Retina (tissue), 1 donor: ENCODE results near the gene SHKBP1.
"Not testable (repeated sequence)": the region's sequence is repeated elsewhere in the genome, so short reads cannot be mapped to it uniquely, and the experiment has no call there.

ENCODE experiments used
- DNase-seq: peaks from one replicate; pipeline ENCODE4 v3.0.0-alpha.2; 2016

The SHKBP1 gene

DNA sequence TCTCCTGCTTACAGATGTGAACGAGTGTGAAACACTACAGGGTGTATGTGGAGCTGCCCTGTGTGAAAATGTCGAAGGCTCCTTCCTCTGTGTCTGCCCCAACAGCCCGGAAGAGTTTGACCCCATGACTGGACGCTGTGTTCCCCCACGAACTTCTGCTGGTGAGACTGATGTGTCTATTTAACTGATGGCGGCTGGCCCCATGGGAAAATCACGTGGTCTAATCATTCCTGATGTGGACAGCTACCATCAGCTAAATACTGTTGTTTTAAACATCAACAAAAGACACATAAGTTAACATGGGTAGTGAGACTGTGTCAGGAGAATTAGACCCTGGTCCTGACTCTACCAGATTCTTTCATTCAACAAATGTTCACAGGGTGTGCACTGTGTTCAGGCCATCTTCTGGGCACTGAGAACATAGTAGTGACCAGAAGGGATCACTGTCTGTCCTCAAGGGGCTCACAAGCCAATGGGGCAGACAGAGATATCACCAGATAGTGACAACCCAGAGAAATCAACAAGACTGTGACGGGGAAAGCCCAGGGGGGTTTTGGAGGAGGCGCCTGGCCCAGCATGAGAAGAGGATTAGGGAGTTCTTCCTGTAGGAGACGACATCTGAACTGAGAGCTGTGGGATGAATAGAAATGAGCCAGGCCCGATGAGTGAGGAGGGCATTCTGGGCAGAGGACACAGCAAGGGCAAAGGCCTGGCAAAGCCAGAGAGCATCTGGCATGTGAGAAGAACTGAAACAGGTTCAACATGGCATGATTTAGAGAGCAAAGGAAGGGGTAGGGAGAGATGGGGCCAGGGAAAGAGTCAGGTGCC is 42.9 kb downstream of the SHKBP1 start:
- no peak for DNase-seq

DNA sequence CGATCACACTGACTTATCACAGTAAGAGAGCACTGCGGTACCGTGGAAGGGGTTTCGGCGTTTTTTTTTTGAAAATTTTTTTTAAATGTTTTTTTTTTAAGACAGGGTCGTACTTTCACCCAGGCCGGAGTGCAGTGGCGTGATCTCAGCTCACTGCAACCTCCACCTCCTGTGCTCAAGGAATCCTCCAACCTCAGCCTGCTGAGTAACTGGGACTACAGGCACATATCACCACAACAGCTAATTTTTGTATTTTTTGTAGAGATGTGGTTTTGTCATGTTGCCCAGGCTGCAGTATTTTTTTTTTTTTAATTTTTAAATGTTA is 43.5 kb downstream of the SHKBP1 start:
- DNase-seq, result no peak

DNA sequence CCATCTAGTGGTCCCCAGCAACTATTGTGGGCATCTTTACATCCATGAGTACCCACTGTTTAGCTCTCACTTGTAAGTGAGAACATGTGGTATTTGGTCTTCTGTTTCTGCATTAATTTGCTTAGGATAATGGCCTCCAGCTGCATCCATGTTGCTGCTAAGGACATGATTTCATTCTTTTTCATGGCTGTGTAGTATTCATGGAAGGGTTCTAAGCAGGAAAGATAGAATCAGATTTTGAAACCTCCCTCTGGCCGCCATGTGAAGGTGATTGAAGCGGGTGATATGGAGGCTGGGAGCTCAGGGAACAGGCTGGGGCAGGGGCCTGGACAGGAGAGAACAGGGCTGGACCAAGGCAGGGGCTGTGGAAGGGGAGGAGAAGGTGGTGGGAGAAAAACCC is 44.6 kb downstream of the SHKBP1 start:
- no peak for DNase-seq

DNA sequence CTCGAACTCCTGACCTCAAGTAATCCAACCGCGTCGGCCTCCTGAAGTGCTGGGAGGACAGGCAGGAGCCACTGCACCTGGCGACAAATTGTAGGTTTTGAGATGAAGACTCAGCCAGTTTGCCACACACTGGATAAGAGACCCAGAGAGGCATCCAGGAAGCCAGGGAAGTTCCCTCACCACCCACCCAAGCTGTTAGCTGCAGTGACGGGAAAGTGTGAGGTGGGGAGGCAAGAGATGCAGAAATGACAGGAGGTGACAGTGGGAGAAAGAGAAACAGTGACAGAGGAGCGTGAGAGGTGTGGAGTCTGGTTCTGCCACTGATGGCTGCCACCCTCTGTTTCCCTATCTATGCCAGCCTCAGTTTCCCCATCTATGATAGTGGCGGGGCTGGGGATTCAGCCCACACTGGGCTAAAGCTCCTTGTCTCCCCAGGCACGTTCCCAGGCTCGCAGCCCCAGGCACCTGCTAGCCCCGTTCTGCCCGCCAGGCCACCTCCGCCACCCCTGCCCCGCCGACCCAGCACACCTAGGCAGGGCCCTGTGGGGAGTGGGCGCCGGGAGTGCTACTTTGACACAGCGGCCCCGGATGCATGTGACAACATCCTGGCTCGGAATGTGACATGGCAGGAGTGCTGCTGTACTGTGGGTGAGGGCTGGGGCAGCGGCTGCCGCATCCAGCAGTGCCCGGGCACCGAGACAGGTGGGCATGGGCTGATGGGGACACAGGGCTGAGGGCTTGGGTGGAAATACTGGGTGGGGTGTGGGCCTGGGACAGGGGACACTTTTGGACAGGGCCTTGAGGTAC is 45.5 kb downstream of the SHKBP1 start:
- no peak for DNase-seq

DNA sequence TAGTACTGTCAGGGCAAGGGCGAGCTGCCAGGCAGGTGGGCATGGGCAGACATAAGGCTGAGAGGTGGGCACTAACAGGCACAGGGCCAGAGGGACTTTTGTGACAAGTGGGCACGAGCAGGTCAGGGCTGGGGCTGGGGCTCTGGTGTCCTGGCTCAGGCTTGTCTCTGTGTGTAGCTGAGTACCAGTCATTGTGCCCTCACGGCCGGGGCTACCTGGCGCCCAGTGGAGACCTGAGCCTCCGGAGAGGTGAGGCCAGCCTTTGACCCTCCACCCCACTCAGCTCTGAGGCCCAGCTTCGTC is 46.1 kb downstream of the SHKBP1 start:
- DNase-seq, result no peak

DNA sequence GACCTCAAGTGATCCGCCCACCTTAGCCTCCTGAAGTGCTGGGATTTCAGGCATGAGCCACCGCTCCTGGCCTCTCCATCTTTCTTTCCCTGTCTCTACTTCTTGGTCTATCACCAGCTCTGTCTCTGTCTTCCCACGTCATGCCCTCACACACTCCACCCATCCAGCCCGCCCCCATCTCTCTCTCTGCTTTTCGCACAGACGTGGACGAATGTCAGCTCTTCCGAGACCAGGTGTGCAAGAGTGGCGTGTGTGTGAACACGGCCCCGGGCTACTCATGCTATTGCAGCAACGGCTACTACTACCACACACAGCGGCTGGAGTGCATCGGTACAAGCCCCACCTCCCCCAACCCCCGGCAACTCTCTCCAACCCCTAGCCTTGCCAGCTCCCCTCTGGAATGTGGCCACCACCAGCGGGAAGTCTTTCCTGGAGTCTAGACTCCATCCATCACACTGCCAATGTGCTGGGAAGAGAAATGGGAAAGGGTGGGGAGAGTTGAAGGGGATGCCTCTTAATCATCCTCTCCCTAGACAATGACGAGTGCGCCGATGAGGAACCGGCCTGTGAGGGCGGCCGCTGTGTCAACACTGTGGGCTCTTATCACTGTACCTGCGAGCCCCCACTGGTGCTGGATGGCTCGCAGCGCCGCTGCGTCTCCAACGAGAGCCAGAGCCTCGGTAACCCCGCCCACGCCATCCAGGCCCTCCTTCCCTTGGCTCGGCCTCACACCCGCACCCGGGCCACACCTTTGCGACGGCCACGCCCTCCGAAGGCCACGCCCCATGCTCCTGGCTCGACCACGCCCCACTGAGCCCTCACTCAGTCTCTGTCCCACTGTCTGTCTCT is 47.0 kb downstream of the SHKBP1 start:
- DNase-seq, result no peak

DNA sequence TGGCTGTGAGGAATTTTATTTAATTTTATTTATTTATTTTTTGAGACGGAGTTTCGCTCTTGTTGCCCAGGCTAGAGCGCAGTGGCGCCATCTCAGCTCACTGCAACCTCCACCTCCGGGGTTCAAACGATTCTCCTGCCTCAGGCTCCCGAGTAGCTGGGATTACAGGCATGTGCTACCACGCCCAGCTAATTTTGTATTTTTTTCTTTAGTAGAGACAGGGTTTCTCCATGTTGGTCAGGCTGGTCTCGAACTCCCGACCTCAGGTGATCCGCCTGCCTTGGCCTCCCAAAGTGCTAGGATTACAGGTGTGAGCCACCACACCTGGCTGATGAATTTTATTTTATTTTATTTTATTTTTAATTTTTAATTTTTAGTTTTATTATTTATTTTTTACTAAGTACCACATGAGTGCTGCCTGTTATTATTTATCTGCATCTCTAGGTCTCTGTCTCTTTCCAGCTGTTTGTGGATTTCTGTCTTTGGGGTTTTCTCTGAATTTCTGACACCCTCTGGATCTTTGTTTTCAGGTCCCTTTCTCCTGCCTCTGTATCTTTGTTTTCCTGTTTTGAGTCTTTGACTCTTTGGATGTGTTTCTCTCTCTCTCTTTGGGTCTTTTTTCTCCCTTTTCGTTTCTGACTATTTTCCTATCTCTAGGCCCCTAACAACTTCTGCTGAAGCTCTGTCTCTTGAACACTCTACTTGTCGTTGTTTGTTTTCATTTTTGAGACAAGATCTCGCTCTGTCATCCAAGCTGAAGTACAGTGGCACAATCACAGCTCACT is 47.9 kb downstream of the SHKBP1 start:
- DNase-seq, result not testable (repeated sequence)

DNA sequence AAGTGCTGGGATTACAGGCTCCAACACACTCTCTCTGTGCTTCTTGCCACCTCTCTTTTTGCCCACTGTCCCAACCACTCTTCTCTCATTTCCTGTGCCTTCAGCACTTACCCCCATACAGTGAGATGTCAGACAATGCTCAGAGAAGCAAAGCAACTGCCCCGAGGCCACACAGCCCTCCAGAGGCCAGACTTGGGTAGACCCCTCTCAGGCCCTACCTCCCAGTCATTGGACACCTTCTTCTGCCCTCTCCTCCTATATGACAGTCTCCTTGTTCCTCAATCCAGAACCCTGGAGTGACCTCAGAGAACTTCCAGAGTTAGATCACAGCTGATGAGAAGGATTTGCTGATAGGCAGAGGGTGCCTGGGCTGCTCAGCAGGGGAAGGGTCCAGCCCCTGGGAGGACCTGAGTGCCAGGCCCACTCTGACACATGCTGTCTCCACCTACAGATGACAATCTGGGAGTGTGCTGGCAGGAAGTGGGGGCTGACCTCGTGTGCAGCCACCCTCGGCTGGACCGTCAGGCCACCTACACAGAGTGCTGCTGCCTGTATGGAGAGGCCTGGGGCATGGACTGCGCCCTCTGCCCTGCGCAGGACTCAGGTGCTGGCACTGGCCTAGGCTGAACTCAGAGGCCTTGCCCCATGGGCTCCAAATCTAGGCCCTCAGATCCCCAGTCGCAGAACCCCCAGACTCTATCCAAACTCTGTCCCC is 48.9 kb downstream of the SHKBP1 start:
- DNase-seq, result no peak

DNA sequence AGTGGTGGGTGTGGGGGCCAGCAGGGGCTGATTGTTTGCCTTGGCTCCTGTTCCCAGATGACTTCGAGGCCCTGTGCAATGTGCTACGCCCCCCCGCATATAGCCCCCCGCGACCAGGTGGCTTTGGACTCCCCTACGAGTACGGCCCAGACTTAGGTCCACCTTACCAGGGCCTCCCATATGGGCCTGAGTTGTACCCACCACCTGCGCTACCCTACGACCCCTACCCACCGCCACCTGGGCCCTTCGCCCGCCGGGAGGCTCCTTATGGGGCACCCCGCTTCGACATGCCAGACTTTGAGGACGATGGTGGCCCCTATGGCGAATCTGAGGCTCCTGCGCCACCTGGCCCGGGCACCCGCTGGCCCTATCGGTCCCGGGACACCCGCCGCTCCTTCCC is 50.2 kb downstream of the SHKBP1 start:
- DNase-seq, result no peak

DNA sequence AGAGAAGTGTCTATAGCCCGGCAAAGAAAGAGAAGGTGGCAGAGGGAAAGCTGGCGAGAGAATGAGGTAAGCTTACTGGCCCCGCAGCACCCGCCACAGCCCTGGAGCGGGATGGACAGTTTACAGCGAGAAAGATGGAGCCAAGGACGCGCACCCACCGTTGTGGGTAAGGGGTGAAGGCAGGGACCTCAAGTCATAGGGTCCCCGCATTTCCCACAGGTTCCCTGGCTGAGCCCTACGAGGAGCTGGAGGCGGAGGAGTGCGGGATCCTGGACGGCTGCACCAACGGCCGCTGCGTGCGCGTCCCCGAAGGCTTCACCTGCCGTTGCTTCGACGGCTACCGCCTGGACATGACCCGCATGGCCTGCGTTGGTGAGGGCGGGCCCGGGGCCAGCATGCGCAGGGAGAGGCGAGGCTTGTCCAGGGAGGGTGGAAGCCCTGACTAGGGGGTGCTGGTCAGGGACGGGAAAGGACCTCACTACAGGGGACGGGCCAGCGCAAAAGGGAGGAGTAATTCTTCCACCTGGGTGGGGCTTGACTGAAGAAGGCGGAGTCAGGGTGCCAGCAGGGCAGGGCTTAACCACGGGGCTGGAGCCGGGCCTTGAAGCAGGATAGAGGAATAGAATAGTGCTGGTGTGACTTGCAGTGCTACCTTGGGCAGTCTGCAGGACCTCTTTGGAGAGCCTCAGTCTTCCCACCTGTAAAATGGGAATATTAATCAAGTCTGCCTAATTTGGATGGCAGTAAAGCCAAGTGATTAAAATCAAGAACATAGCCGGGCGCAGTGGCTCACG is 51.0 kb downstream of the SHKBP1 start:
- DNase-seq, result no peak

DNA sequence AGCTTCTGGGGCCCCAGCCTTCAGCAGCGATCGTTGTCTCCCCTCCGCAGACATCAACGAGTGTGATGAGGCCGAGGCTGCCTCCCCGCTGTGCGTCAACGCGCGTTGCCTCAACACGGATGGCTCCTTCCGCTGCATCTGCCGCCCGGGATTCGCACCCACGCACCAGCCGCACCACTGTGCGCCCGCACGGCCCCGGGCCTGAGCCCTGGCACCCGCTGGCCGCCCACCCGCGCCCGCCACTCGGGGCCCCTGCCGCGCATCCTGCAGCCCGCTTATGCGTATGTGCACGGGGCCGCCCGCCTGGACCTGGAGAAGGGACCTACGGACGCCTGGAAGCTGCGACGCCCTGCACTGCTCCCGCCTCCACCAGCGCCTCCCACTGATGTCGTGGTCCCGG is 52.7 kb downstream of the SHKBP1 start:
- no peak for DNase-seq

DNA sequence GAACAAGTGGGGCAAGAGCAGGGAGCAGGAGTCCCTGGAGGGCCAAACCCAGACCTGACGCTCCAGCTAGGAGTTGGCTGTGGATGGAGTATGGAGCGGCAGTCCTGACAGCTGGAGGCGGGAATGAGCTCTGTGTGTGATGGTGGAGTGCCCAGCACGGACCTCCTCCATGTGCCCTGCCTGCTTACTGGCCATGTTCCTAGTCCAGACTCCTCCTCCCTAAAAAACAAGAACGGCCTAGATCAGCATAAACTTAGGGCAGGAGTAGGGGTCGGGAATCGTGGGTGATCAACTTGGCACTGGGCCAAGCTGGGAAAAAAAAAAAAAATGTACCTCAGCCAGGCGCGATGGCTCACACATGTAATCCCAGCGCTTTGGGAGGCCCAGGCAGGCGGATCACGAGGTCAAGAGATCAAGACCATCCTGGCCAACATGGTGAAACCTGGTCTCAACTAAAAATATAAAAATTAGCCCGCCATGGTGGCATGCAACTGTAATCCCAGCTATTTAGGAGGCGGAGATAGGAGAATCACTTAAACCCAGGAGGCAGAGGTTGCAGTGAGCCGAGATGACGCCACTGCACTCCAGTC is 54.0 kb downstream of the SHKBP1 start:
- DNase-seq, result no peak

DNA sequence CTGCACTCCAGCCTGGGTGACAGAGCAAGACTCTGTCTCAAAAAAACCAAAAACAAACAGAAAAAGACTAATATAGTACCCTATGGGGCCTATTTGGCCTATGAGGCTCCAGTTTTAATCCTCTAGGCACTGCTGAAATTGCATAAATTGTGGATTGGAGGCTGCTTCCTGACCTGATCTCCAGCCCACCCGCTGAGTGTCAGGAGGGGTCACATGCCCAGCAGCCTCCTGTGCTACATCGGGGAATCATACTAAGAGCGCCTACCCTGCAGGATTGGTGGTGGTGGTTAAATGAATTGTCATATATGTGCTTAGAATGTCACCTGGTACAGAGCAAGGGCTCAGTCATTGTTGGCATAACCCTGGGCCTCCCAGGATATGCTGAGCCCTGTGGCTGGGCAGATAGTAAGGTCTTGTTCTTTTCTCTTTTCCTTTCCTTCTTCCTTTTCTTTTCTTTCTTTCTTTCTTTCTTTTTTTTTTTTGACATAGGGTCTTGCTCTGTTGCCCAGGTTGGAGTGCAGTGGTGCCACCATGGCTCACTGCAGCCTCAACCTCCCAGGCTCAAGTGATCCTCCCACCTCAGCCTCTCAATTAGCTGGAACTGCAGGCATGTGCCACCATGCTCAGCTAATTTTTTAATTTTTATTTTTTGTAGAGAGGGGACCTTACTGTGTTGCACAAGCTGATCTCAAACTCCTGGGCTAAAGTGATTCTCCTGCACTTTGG is 55.8 kb downstream of the SHKBP1 start:
- no peak for DNase-seq

DNA sequence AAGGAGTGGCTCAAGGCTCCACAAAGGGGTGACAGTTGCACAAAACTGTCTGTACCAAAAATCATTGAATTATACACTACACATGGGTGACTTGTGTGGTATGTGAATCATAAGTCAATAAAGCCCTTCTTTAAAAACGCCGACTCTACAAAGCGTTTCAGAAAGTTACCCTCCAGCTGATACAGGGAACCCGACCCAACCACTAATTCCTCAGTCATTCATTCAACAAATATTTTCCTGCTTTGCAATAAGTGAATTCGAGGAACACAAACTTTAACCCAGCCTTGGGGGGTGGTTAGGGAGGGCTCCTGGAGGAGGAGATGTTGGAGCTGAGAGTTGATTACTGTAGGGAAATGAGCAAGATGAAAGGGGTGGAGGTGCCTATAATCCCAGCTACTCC is 56.5 kb downstream of the SHKBP1 start:
- no peak for DNase-seq

DNA sequence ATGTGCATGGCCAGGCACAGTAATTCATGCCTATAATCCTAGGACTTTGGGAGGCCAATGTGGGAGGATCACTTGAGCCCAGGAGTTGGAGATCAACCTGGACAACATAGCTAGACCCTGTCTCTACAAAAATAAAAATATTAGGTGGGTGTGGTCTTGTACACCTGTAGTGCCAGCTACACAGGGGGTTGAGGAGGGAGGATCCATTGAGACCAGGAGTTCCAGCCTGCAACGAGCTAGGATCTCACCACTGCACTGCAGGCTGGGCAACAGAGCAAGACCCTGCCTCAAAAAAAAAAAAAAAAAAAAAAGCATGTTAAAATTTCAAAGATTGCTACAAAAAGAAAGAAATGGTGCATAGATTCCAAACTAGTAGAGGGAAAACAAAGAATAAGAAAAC is 61.7 kb downstream of the SHKBP1 start:
- no peak for DNase-seq

DNA sequence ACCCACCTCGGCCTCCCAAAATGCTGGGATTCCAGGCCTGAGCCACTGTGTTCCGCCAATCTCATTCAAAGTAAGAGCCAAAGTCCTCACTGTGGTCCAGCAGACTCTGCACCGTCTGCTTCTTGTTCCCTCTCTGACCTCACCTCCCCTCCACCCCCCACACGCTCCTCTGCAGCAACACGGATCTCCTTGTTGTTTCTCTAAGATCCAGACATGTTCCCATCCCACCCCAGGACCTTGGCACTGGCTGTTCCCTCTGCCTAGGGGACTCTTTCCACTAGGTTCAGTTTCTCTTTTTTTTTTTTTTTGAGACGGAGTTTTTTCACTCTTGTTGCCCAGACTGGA is 62.9 kb downstream of the SHKBP1 start:
- no peak for DNase-seq

DNA sequence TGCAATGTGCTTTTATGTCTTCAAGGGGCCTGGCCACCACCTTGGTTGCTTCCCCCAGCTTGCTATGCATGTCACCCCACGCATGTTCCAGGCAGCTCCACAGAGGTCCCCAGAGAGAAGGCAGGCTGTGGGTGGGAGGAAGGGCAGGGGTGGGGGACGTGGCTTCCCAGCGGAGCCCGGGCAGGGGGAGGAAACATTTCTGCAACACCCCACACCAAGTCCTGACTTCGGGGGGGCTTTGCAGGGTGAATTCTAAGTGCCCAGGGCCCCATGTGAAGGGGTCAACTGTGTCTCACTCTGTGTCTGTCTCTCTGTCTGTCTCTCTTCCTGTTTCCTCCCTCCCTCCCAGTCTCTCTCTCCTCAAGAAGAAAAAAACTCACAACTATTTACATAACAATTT is 64.1 kb downstream of the SHKBP1 start:
- no peak for DNase-seq
